Neural cell (in vitro differentiated cells): Measurements from ENCODE around the gene CD300C. TPM values are rescaled to one million over a fixed set of nuclear protein-coding genes. Genes with fewer than 3 reads are reported as not detected.
A peak's percentile ranks its signal among the peaks of the same experiment; 100 is the strongest.

Source experiments
- H2AFZ ChIP-seq: fragments of 200-600, 300-800 bp; sonication (generic), shearing (Covaris generic); 2 replicates; pipeline ENCODE4 v1.6.0; 2014; ENCODE audit warnings: low read depth, mild to moderate bottlenecking, antibody characterized with exemption, low read length, moderate library complexity
- H3F3A ChIP-seq: fragments of 200-600 bp; shearing (Covaris generic); 2 replicates; pipeline ENCODE4 v1.6.1; 2016; ENCODE audit warnings: mild to moderate bottlenecking, moderate library complexity, mixed read lengths, antibody characterized with exemption, low read length; ENCODE audit not compliant: insufficient read depth, poor library complexity, severe bottlenecking
- H3K27ac ChIP-seq: fragments of 200-600, 300-800 bp; sonication (generic), shearing (Covaris generic); 2 replicates; pipeline ENCODE4 v1.5.1; 2014; ENCODE audit warnings: mild to moderate bottlenecking, low read length, moderate library complexity
- H3K27me3 ChIP-seq: fragments of 300-800, 200-600 bp; sonication (generic), shearing (Covaris generic); 2 replicates; pipeline ENCODE4 v1.6.0; 2014; ENCODE audit warnings: mild to moderate bottlenecking, low read depth, low read length, moderate library complexity; ENCODE audit not compliant: insufficient read depth
- H3K36me3 ChIP-seq: fragments of 300-800, 200-600 bp; sonication (generic), shearing (Covaris generic); 2 replicates; pipeline ENCODE4 v1.5.1; 2014; ENCODE audit warnings: mild to moderate bottlenecking, antibody characterized with exemption, low read length, moderate library complexity; ENCODE audit not compliant: insufficient read depth
- H3K4me2 ChIP-seq: fragments of 300-800, 200-600 bp; sonication (generic), shearing (Covaris generic); 2 replicates; pipeline ENCODE4 v1.6.0; 2014; ENCODE audit warnings: mild to moderate bottlenecking, low read length
- H3K4me3 ChIP-seq: fragments of 300-800, 200-600 bp; sonication (generic), shearing (Covaris generic); 2 replicates; pipeline ENCODE4 v1.5.1; 2014; ENCODE audit warnings: mild to moderate bottlenecking, low read length, moderate library complexity
- H3K79me2 ChIP-seq: fragments of 200-600 bp; shearing (Covaris generic); replicated peaks from 2 replicates; pipeline ENCODE4 v1.6.0; 2014; ENCODE audit warnings: mild to moderate bottlenecking, low read length, moderate library complexity; ENCODE audit not compliant: insufficient read depth
- H3K9ac ChIP-seq: fragments of 300-800, 200-600 bp; sonication (generic), shearing (Covaris generic); 2 replicates; pipeline ENCODE4 v1.6.1; 2016; ENCODE audit warnings: mild to moderate bottlenecking, low read length, mixed read lengths
- H3K9me2 ChIP-seq: fragments of 200-600 bp; shearing (Covaris generic); 2 replicates; pipeline ENCODE4 v1.6.1; 2016; ENCODE audit warnings: mild to moderate bottlenecking, low read length, mixed read lengths; ENCODE audit not compliant: insufficient read depth
- H3K9me3 ChIP-seq: fragments of 200-600, 300-800 bp; sonication (generic), shearing (Covaris generic); 2 replicates; pipeline ENCODE4 v1.6.1; 2016; ENCODE audit warnings: mild to moderate bottlenecking, mixed run types, low read length, moderate library complexity, mixed read lengths
- H4K20me1 ChIP-seq: fragments of 200-600 bp; shearing (Covaris generic); 2 replicates; pipeline ENCODE4 v1.6.1; 2016; ENCODE audit warnings: mild to moderate bottlenecking, mixed run types; ENCODE audit not compliant: insufficient read depth
- CTCF ChIP-seq: fragments of 450-650 bp; IDR thresholded peaks from 2 replicates; pipeline ENCODE4 v1.5.1; 2014; ENCODE audit warnings: antibody characterized with exemption, mild to moderate bottlenecking, moderate library complexity; ENCODE audit not compliant: poor library complexity, severe bottlenecking
- EP300 ChIP-seq: fragments of 450-650 bp; conservative IDR thresholded peaks from 2 replicates; pipeline ENCODE4 v1.6.1; 2014; ENCODE audit warnings: antibody characterized with exemption, mild to moderate bottlenecking, moderate library complexity; ENCODE audit not compliant: poor library complexity, severe bottlenecking
- EZH2 ChIP-seq: fragments of 200-600, 300-800 bp; shearing (Covaris generic), sonication (generic); IDR thresholded peaks from 2 replicates; pipeline ENCODE4 v1.6.1; 2014; ENCODE audit warnings: antibody characterized with exemption, low read length, borderline replicate concordance, mild to moderate bottlenecking; ENCODE audit not compliant: insufficient read depth, poor library complexity, severe bottlenecking
- MXI1 ChIP-seq: fragments of 450-650 bp; conservative IDR thresholded peaks from 2 replicates; pipeline ENCODE4 v1.6.1; 2014; ENCODE audit warnings: antibody characterized with exemption, mild to moderate bottlenecking; ENCODE audit not compliant: poor library complexity, severe bottlenecking
- POLR2AphosphoS5 ChIP-seq: IDR thresholded peaks from 2 replicates; pipeline ENCODE4 v1.6.1; 2012
- RAD21 ChIP-seq: fragments of 450-650 bp; conservative IDR thresholded peaks from 2 replicates; pipeline ENCODE4 v1.6.1; 2014; ENCODE audit warnings: antibody characterized with exemption, mild to moderate bottlenecking, moderate library complexity
- REST ChIP-seq: IDR thresholded peaks from 2 replicates; pipeline ENCODE4 v1.6.1; 2012; ENCODE audit warnings: borderline replicate concordance
- SMC3 ChIP-seq: fragments of 450-650 bp; conservative IDR thresholded peaks from 2 replicates; pipeline ENCODE4 v1.6.1; 2014; ENCODE audit warnings: antibody characterized with exemption, mild to moderate bottlenecking, moderate library complexity; ENCODE audit not compliant: poor library complexity
- TAF1 ChIP-seq: IDR thresholded peaks from 2 replicates; pipeline ENCODE4 v1.6.1; 2012; ENCODE audit warnings: low read depth
- polyA plus RNA-seq: library from polyadenylated mRNA; depleted of rRNA; stranded (reverse); fragments of >200 nt; gene quantifications from 2 replicates; pipeline ENCODE4 v1.2.3, GENCODE V29; 2014

The CD300C gene
- polyA plus RNA-seq, 1 donor from 2014 or later = not detected

DNA sequence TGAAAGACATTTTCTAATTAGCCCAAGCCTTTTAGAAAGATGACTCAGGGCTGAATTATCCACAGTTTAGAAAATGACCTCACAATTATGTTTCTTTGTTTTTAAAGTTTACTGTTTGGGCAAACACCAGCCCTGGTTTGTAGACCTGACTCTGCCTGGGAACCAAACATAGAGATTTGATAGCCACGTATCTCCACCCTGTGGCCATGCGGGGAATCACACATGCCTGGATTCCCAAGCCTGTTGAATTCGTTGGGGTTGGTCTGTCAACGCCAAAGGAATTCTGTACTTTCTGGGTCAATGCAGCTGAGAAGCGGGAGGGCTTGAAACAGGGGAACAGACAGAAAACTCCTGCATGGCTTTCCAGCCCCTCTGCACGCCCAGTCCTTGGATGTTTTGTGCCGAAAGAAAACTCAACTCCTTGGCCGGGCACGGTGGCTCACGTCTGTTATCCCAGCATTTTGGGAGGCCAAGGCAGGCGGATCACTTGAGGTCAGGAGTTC, 52.5 kb downstream of the CD300C start:
- TF ChIP-seq SMC3 (peak; percentile 86), RAD21 (peak; percentile 85), CTCF (peak; percentile 87), POLR2AphosphoS5 (no peak)
- Histone ChIP-seq H3K4me3 (no peak overlapping the region), H4K20me1 (no peaks in the 10 kb centered on the region), H3K9me2 (no peaks in the 10 kb centered on the region), H3F3A (no peaks in the 10 kb centered on the region), H3K27ac (no peak overlapping the region), H2AFZ (no peak overlapping the region), H3K79me2 (no peaks in the 10 kb centered on the region), H3K36me3 (no peaks in the 10 kb centered on the region), H3K9me3 (no peaks in the 10 kb centered on the region), H3K4me2 (no peak overlapping the region), H3K9ac (no peak overlapping the region), H3K27me3 (no peaks in the 10 kb centered on the region)

GRCh38 chr17:74491626-74492025, 54.3 kb downstream of the CD300C start:
- TF ChIP-seq SMC3 (no peak), TAF1 (no peak), MXI1 (no peak), RAD21 (no peak), CTCF (no peak), POLR2AphosphoS5 (no peak), EP300 (no peak), REST (no peak), EZH2 (no peak)
- Histone ChIP-seq H4K20me1 (no peaks in the 10 kb centered on the region), H3K27me3 (no peaks in the 10 kb centered on the region)

More at GRCh38 chr17:74491626-74492025, 54.3 kb downstream of the CD300C start:
- H3K79me2 ChIP-seq = no peaks in the 10 kb centered on the region
- H3K27ac ChIP-seq = no peak overlapping the region
- no peaks in the 10 kb centered on the region for H3K9me2 ChIP-seq
- H3K4me2 ChIP-seq = no peak overlapping the region
- H3K9ac ChIP-seq = no peak overlapping the region
- no peak overlapping the region for H3K4me3 ChIP-seq
- no peaks in the 10 kb centered on the region for H3K36me3 ChIP-seq
- no peaks in the 10 kb centered on the region for H3F3A ChIP-seq
- no peak overlapping the region for H2AFZ ChIP-seq
- H3K9me3 ChIP-seq = no peaks in the 10 kb centered on the region

Other genes starting within 250 kb of the CD300C start
- not detected in 2 replicates for gene KIF19, start 219.9 kb downstream of the CD300C start, polyA plus RNA-seq
- 5.3 and 8.5 TPM in 2 replicates for gene BTBD17, start 184.2 kb downstream of the CD300C start, polyA plus RNA-seq
- gene GPR142, start 178.6 kb downstream of the CD300C start, polyA plus RNA-seq = not detected in 2 replicates
- 10.8 and 12.8 TPM in 2 replicates for gene GPRC5C, start 114.0 kb downstream of the CD300C start, polyA plus RNA-seq
- gene CD300A, start 79.5 kb downstream of the CD300C start, polyA plus RNA-seq = 0.35 TPM in 1 of 2 replicates, not detected in the other
- gene CD300LB, start 14.6 kb downstream of the CD300C start, polyA plus RNA-seq = not detected in 2 replicates
- gene CD300H, start 21.4 kb upstream of the CD300C start, polyA plus RNA-seq = not detected in 2 replicates
- gene CD300LD, start 46.2 kb upstream of the CD300C start, polyA plus RNA-seq = not detected in 2 replicates
- gene CD300E, start 77.6 kb upstream of the CD300C start, polyA plus RNA-seq = not detected in 2 replicates
- not detected in 2 replicates for gene CD300LF, start 166.8 kb upstream of the CD300C start, polyA plus RNA-seq
- gene RAB37, start 191.1 kb upstream of the CD300C start, polyA plus RNA-seq = 0.32 TPM in 1 of 2 replicates, not detected in the other
- 0.51 and 1.3 TPM in 2 replicates for gene NHERF1, start 202.5 kb upstream of the CD300C start, polyA plus RNA-seq
- 232 and 243 TPM in 2 replicates for gene NAT9, start 230.2 kb upstream of the CD300C start, polyA plus RNA-seq